Vagina (tissue), 2 donors: ENCODE results near the gene KCNE1.
"Not testable (repeated sequence)": the region's sequence is repeated elsewhere in the genome, so short reads cannot be mapped to it uniquely, and the experiment has no call there.

Source experiments
- CTCF ChIP-seq, 3 experiments: fragments of 450-650 bp in 2 of 3; fragments of 200-600 bp in 1 of 3; sonication (generic) in 1 of 3; IDR thresholded peaks; one replicate each; pipeline ENCODE4 v1.5.1; 2017 to 2019; ENCODE audit warnings: antibody characterized with exemption in 3 of 3, mild to moderate bottlenecking in 2 of 3, moderate library complexity in 2 of 3
- POLR2A ChIP-seq, 2 donors: fragments of 450-650 bp; IDR thresholded peaks; one replicate each; pipeline ENCODE4 v1.6.1; 2017; ENCODE audit warnings: antibody characterized with exemption in 2 of 2, mild to moderate bottlenecking in 2 of 2, moderate library complexity in 2 of 2
- POLR2AphosphoS5 ChIP-seq, 2 donors: sonication (generic); formaldehyde crosslinking; IDR thresholded peaks; one replicate each; pipeline ENCODE4 v1.9.0; 2017; ENCODE audit warnings: antibody characterized with exemption in 2 of 2, mild to moderate bottlenecking in 2 of 2, low read depth in 1 of 2; ENCODE audit not compliant: insufficient read depth in 1 of 2

GRCh38 chr21:34483435-34483834 is 28.6 kb downstream of the KCNE1 start:
- not testable (repeated sequence) for TF ChIP-seq POLR2A (IDR thresholded peaks at IDR 0.05); CTCF (IDR thresholded peaks at IDR 0.05); POLR2AphosphoS5 (IDR thresholded peaks at IDR 0.05; ENCODE audit: insufficient read depth in 1 of 2, low read depth in 1 of 2)
